Hematopoietic multipotent progenitor cell treated with erythropoietin and hydrocortisone succinate and interleukin-3 and kit ligand, for 17 days (in vitro differentiated cells): Measurements from ENCODE around the gene WIPI1.

Source experiments
- DNase-seq: peaks from one replicate; pipeline ENCODE4 v3.0.0-alpha.2; 2015; ENCODE audit warnings: low spot score

WIPI1 gene

DNA sequence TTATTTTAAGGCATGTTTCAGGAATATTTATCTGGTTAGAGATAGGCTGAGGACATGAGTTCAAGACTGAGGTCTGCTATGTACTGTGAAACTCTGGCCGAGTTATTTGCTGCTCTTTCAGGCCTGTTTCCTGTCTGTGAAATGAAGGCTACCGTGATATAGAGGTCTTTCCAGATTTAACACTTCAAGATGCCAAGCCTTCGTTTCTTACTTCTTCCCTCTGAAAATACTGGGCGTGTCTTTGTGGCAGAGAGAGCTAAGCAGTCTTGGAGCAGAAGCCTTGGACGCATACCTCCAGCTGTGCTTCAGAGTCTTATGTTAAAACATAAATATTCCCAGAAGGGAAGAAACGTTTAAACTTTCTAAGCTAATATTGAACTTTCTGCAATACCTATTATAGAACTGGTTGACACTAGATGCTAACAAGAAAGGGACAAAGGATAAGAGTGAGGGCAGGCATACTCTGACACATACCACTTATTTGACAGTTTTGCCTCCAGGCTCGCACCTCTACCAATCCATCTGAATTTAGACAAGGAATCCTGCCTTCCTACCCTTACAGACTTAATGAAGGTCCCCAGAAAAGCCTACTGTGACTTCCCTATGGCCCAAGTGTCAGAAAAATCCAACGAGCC lies 17.5 kb downstream of the WIPI1 start:
- no peak for DNase-seq

DNA sequence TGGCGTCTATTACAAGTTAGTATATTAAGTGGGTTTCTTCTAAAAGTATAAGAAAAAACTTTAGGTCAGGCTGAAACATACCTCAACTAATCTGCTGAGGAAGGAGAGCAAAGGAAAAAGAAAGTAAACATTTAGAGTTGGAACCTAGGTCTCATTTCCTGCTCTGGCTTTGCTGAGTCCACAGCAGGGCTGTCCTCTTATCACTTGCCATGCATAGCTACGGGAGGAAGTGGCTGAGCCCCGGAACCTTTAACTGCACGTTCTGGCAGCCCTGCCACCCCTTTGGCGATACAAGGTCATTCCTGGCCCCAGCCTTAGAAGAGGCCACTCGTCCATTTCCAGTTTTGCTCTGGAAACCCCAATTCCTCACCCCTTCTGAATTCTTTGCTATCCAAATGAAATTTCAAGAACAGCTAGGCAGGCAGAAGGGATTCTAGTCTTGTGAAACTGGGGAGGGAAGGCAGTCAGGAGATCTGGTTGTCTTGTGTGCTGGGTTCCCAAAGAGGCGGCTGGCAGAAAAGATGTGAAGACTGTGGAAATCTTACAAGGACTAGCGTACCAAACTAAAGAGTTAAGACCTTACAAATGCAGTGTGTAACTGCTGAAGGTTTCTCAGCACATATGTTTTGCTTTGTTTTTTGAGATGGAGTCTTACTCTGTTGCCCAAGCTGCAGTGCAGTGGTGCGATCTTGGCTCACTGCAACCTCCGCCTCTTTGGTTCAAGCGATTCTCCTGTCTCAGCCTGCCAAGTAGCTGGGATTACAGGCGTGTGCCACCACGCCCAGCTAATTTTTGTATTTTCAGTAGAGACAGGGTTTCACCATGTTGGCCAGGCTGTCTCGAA lies 19.1 kb downstream of the WIPI1 start:
- peak; percentile 81 for DNase-seq

DNA sequence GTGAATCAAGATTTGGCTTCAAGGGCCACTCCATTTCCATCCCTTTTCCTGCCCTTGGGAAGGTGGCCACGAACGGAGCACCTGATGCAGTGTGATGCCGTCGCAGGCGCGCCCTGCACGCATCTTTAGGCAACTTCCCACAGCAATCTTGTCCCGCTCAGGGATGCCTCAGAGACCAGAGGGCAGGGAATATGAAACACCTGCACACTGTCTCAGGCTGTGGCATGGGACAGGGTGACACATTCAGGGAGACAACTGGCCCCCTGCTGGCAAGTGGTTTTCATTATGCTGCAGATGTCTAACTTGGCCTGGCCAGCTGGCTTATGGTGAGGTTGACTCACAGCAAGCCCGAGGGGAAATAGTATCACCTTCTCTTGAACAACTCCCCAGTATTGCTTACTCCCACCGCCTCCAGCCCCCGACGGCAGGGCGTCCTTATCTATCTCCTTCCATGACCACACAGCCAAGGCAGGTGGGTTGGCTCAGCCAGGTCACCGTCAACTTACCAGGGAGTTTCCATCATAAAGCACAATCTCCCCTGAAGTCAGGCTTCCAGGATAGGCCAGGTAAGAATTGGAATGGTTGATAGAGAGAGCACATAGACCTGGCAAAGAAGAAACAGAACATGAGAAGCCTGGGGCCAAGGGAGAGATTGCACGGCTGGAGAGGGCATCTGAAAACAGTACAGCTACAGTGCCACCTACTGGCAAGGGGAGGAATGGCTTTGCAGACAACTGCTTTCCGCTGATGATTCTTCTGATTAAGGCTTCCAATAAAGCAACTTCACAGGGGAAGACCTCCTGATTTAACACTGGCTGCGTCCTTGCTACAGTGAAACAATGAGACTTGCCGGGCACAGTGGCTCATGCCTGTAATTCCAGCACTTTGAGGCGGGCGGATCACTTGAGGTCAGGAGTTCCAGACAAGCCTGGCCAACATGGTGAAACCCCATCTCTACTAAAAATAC lies 21.1 kb downstream of the WIPI1 start:
- DNase-seq = peak; percentile 90

DNA sequence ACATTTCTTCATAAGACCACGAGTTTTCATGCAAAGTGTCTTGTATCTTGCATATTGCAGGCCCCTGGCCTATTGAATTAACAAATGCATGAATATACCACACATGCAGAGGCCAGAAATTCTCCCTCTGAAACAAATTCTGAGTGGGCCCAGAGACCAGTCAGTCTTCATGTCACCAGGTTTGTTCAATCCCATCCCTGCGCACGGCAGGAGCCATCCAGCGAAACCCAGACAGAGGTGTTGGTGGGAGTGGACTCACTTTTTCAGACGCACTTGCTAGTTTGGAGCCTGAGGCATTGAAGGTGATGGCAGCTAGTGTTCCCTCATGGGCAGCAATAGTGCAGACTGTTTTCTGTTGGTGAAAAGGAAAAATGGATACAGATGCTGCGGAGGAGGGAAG lies 21.9 kb downstream of the WIPI1 start:
- no peak for DNase-seq

DNA sequence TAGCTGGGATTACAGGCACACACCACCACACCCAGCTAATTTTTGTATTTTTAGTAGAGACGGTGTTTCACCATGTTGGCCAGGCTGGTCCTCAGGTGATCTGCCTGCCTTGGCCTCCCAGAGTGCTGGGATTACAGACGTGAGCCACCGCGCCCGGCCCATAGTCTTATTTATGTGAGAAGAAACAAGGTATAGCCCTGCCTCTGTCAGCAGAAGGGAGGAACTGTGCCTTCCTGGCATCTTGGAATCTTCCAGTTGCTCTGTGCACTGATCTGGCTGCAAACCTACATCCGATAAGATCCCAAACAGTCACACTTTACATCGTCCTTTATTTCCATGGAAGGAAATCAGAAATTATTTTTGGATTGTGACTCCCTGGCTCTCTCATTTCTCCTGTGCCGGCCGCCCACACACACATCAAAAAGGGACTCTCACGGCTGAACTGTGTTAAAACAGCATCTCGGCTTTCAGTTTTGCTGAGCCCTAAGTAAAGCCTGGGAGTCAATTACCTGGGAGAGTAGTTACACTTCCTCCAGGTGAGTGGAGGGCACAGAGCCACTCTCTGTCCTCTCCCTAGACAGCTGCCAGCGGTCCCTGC lies 23.3 kb downstream of the WIPI1 start:
- no peak for DNase-seq

DNA sequence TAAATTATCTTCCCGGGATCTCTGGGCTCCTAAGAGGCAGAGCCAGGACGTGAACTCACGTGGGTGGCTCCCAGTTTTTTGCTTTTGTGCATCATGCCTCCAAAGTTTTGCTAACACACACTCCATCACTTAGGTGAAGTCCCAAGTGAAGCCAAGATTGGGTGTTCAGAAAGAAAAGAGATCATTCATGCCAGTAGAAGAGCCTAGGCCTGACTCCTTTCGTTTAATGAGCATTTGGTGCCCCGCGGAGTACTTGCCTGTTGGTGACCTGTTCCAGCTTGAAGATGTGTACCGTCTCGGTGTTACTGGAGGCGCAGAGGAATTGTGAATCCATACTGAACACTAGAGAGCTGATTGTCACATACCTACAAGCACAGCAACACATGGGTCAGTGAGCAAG lies 24.1 kb downstream of the WIPI1 start:
- DNase-seq = no peak

DNA sequence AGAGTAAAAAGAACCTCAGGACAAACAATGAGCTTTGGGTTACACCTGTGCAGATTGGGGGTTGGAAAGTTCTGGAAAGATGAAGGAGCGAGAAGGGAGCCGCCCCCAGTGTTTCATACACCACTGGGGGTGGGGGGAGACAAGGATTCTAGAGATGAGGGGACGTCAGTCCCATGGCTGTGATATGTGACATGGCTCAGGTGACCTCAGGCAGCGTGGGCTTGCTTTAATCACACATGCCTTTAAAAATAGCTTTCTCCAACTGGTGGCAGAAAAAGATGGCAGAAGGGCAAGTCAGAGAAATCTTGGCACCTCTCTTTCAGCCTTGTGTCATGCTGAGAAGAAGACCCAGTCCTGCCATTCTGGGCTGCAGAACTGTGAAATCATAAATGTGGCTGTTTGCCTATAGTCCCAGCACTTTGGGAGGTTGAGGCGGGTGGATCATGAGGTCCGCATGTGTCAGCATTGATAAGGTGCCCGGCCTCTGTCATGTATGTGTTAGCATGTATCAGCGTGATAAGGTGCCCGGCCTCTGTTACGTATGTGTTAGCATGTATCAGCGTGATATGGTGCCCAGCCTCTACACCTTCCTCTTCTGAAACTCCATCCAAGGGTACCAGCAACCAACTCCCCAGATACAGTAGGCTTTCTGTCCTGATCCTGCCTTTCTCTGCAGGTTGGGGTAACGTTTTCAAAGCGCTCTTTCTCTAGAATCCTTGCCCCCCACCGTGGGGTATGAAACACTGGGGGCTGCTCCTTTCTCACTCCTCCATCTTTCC lies 25.0 kb downstream of the WIPI1 start:
- DNase-seq = no peak

DNA sequence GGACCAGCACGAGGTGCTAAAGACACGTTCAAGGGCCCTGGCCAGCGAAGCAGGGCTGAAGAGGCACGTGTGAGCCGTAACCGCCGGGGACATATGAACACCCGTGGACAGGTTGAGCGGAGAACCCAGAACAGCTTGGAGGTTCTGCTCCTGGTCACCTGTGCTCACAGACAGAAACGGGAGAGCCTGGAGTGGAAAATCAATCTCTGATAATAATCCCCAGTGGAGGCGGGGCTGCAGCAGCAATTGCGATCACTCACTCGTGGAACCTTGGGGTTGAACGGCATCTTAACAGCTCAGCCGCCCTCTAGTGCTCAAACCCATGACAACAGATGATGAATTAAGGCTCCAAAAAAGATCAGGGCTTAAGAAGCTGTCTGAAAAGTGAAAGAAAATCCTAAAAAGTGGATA lies 25.6 kb downstream of the WIPI1 start:
- DNase-seq = no peak

DNA sequence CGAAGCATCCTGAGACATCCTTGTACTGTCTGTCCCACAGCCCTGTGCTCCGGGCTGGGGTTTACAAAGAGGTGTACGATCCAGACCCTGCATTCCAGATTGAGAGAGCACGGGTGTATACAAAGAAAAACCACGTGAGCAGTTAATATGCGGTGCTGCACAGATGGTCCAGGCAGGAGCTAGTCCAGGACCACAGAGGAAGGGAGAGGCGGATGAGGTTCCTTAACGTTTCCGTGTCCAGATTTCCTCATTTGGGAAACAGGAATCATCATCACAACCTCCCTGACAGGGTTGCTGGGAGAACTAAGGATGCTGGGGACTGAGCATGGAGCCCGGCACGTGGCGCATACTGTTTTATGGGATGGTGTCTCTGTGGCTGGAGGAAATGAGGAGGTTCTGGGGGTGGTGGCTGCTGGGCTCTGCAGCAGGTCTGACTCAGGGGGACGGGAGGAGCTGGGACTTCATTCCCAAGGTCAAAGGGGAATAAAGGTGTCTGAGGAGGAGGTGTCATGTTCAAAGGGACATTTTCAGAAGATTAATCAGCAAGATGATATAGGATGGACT lies 26.2 kb downstream of the WIPI1 start:
- no peak for DNase-seq

DNA sequence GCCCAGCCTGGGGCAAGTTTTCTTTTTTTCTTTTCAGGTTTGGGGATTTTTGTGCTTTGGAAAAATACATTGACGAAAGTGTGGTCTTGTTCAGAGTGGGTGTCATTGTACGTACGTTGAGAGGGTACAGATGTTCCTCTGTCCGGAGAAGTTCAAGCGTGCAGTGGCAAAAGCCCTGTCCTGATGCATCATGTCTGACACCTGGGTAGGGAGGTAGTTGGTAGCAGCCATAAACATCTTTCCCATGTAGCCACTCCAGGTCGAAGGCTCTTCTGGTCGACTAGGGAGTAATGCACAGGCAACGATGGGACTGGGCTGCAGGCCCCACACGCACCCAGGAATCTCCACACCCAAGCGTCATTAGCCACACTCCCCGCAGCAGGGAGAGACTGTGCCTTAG lies 27.4 kb downstream of the WIPI1 start:
- no peak for DNase-seq

DNA sequence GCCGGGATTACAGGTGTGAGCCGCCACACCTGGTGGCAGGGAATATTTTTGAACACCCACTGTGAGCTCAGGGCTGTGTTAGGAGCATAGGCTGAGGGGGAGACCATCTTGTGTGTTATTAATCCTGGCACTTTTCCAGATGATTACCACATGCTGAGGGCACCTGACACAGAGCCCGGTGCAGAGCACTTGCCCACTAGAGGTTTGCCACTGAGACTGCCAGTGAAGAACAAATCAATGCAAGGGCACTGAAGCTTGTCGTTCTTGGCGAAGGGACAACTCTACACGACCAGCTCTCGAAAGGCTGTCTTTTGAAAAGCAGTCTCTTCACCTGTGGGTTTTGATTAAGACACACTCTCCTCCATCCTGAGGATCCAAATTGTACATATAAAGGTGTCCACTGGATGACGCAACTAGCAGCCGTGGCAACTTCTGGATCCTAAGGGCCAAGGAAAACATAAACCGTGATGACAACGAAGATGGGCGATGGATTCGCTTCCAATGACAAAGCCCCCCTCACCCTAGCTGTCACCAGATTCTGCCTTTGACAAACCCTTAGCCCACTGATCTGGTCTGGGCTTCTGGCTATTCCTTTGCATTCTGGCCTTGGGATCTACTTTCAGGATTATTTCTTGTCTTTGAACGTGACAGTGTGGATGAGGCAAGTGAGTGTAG lies 28.7 kb downstream of the WIPI1 start:
- DNase-seq = no peak

DNA sequence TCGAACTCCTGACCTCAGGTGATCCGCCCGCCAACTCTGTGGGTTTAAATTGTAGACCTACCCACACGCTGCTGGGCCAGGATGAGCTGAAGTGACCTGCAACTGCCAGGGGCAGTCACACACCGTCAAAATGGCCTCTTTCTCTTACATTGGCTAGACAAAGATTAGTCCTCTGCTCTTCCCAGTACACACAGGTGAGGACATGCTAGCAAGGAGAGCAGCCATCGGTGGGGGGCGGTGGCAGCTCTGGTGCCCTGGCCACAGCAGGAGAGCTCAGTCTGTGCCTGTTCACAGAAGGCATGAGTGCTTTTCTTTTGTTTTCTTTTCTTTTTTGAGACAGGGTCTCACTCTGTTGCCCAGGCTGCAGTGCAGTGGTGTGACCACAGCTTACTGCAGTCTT lies 29.7 kb downstream of the WIPI1 start:
- DNase-seq = no peak

DNA sequence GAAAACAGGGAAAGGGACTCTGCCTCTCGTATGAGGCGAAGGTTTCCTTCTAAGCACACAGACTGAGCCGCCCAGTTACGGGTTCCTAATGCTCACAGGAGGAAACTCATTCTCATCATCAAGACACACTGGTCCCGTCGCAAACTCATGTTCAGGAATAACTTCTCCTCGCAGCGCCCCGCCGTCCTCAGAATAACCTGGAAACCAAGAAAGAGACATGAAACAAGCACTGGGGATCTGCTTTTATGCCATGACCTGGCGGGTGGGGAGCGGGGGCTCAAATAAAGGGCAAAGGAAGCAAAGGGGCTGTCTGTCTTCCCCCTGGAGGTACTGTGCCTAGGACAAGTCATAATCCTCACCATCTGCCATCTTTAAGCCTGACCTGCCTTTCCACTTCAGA lies 31.3 kb downstream of the WIPI1 start:
- no peak for DNase-seq

DNA sequence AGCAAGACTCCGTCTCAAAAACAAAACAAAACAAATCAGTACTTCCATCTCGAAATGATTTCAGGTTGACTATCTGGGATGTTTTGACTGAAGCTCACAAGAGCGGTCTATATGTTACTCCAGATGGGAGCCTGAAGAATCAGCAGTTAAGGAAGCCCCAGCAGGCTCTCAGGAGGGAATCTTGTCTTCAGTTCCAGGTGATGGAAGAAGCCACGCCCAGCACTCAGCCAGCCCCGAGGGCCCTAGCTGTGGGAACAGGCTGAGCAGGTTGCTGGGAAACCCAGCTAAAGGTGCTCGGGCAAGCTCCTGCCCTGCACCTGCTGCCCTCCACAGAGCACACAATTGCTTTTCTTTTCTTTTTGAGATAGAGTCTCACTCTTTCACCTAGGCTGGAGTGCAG lies 32.4 kb downstream of the WIPI1 start:
- no peak for DNase-seq

DNA sequence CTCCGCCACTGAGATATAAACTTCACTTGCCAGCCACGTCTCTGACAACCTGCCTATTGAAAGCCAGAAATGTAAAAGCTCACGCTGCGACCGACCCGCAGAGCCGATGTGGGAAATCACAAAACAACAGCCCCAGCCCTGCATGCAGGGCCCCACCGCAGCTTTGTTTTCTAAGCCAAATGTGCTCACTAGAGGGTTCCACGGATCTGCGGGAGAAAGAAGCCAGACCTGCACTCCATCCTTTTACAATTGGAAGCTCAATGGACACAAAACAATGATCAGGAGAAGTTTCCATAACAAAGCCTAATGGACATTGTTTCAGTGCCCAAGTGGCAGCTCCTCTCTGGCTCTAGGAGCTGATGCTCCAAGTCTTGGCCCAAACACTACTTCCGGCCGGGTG lies 33.1 kb downstream of the WIPI1 start:
- no peak for DNase-seq

DNA sequence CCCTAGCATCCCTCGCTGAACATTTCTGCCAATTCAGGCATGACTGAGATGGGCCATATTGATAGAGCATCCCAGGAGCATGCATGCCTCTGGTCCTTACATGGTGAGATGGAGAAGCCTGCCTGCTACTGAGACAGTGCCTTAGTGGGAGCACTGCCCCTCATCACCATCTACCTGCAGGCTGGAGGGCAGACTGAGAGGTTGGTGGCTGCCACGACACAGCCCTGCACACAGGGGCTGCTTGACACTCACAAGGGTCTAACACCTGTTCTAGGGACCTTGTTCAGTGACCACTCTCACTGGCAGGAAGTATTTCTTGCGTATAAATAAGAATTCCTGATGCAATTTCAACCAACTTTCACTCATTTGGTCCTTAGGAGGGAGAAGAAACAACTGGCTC lies 34.0 kb downstream of the WIPI1 start:
- no peak for DNase-seq

DNA sequence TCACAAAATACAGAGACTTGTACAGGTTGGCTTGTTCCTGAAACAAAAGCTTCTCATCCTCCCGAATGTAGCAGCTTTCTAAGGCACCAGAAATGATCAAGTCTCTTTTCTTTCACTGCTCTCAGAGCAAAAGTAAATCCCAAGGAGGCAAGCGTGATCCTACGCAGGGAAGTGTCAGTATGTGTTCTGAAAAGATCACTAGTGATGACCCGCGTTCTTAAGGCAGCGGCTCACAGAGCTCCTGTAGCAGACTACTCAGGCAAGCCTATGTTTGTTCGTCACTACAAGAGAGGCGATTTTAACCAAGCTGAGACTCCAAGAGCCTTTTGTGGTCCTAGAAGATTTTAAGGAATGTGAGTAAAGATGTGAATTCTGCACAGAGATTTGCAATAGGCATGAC lies 34.5 kb downstream of the WIPI1 start:
- no peak for DNase-seq

DNA sequence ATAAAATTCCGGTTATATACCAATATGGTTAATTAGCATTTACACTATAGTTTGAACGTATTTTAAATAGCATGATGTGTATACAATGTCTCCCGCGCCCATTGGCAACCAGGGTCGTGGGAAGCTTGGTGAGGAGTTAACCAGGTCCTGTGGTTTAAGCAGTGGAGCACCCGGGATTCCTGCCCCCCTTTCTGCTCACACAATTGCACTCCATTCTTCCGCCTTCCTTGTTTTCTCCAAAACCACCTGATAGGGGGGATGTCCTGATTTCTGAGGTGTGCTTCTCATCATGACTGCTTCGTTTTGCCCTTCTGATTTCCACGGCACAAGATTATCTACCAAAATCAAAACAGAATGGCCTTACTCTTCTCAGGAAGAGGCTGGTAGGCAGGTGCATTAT lies 35.8 kb downstream of the WIPI1 start:
- DNase-seq = no peak

DNA sequence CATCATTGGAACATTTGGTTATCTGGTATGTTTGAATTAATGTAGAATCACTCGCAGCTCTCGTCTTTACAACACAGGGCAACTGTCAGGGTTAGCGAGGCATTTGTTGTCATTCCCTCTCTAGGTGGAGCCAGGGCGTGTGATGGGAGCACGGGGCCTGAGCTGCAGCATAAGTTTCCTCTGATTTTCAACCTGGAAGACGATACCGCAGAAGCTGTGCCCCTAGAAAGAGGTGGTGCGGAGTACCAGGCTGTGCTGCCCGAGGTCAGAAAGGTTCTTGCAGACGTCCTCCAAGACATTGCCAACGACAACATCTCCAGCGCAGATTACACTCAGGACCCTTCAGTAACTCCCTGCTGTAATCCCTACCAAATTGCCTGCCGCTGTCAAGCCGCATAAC lies 37.2 kb downstream of the WIPI1 start:
- DNase-seq = no peak

DNA sequence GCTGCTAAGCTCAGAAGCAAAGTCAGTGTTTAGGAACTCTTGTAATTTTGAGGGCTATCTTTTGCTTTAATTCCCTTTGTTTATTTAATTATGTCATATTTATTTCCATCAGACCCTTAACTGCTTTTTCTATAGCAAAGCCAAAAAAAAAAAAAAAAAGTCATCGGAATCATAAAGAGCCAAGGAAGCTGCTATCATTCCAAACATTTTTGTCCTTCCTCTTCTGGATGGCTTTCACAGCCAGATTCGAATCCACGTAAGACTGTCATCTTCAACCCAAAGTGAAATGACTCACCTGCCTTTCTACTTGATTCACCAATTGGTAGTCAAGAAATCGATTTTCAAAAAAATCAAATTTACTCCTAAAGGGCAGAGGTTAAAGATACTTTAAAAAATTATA lies 38.4 kb downstream of the WIPI1 start:
- no peak for DNase-seq

DNA sequence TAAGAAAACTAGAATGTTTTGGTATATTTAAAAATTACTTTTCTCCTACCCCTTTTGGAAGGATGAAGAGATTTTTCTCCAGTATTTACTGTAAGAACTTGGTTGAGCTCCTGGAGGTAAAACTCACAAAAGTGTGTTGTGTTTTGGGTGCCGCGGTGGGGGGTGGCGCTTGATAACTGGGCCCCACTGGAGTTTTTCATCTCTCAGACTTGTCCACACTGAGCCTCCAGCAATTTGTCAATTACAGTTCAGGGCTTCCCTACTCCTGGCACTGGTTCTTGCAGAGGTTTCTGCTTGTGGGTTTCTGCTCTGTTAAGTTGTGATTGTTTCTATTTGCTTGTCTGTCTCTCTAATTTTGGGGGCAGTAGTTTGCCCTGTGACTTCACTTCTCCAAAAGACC lies 40.0 kb downstream of the WIPI1 start:
- no peak for DNase-seq
